Liver (tissue), 9 donors: ENCODE measurements around the gene LCE1F. TPM values are rescaled to one million over a fixed set of nuclear protein-coding genes. Genes with fewer than 3 reads are reported as not detected.

Experiments
- DNase-seq: peaks from one replicate; pipeline ENCODE4 v3.0.0-alpha.2; 2017; ENCODE audit warnings: low spot score
- H3K27ac ChIP-seq, 2 donors: one replicate each; pipeline ENCODE4 v1.7.0; 2013; ENCODE audit warnings: inconsistent platforms in 2 of 2, low read length in 2 of 2, control low read depth in 1 of 2, low read depth in 1 of 2, mild to moderate bottlenecking in 1 of 2
- H3K27me3 ChIP-seq, 4 donors: one replicate each; pipeline versions ENCODE4 v1.6.1 to v1.7.0; 2013; ENCODE audit warnings: low read length in 3 of 4, inconsistent platforms in 1 of 4, mild to moderate bottlenecking in 1 of 4, moderate library complexity in 1 of 4; ENCODE audit not compliant: control insufficient read depth in 4 of 4, insufficient read depth in 4 of 4
- H3K36me3 ChIP-seq, 4 donors: one replicate each; pipeline versions ENCODE4 v1.6.1 to v1.7.0; 2013; ENCODE audit warnings: low read length in 3 of 4, mild to moderate bottlenecking in 3 of 4, low read depth in 1 of 4, moderate library complexity in 1 of 4; ENCODE audit not compliant: control insufficient read depth in 4 of 4, insufficient read depth in 3 of 4
- H3K4me1 ChIP-seq, 4 donors: one replicate each; pipeline versions ENCODE4 v1.6.1 to v1.7.0; 2013; ENCODE audit warnings: low read length in 3 of 4, mild to moderate bottlenecking in 3 of 4, moderate library complexity in 1 of 4; ENCODE audit not compliant: control insufficient read depth in 4 of 4, insufficient read depth in 4 of 4
- H3K4me3 ChIP-seq, 3 donors: one replicate each; pipeline versions ENCODE4 v1.6.1 to v1.7.0; 2013; ENCODE audit warnings: low read length in 3 of 3, control low read depth in 1 of 3, low read depth in 1 of 3, mild to moderate bottlenecking in 1 of 3
- H3K9ac ChIP-seq, 2 donors: one replicate each; pipeline ENCODE4 v1.7.0; 2013; ENCODE audit warnings: low read length in 2 of 2, mild to moderate bottlenecking in 2 of 2, moderate library complexity in 2 of 2, control low read depth in 1 of 2, low read depth in 1 of 2
- H3K9me3 ChIP-seq, 4 donors: one replicate each; pipeline versions ENCODE4 v1.6.1 to v1.7.0; 2013; ENCODE audit warnings: low read length in 3 of 4; ENCODE audit not compliant: control insufficient read depth in 4 of 4
- EGR1 ChIP-seq, 2 donors: IDR thresholded peaks; 2 replicates each; pipeline ENCODE4 v1.6.1; 2016 to 2018; ENCODE audit warnings: antibody characterized with exemption in 2 of 2, low read depth in 2 of 2
- FOXA1 ChIP-seq: IDR thresholded peaks from 2 replicates; pipeline ENCODE4 v1.6.1; 2016; ENCODE audit warnings: antibody characterized with exemption
- FOXA2 ChIP-seq: IDR thresholded peaks from 2 replicates; pipeline ENCODE4 v1.6.1; 2016; ENCODE audit warnings: antibody characterized with exemption
- GABPA ChIP-seq, 2 donors: IDR thresholded peaks in 1 of 2; conservative IDR thresholded peaks in 1 of 2; 2 replicates each; pipeline ENCODE4 v1.6.1; 2016; ENCODE audit warnings: antibody characterized with exemption in 2 of 2, mild to moderate bottlenecking in 1 of 2, moderate library complexity in 1 of 2
- HNF4A ChIP-seq, 2 donors: conservative IDR thresholded peaks; 2 replicates each; pipeline ENCODE4 v1.6.1; 2016; ENCODE audit warnings: antibody characterized with exemption in 2 of 2, mild to moderate bottlenecking in 2 of 2
- HNF4G ChIP-seq: IDR thresholded peaks from 2 replicates; pipeline ENCODE4 v1.6.1; 2016; ENCODE audit warnings: antibody characterized with exemption
- JUND ChIP-seq, 2 donors: IDR thresholded peaks; 2 replicates each; pipeline ENCODE4 v1.6.1; 2016; ENCODE audit warnings: antibody characterized with exemption in 2 of 2
- NR2F2 ChIP-seq: IDR thresholded peaks from 2 replicates; pipeline ENCODE4 v1.6.1; 2016; ENCODE audit warnings: antibody characterized with exemption
- RAD21 ChIP-seq, 2 donors: IDR thresholded peaks; 2 replicates each; pipeline ENCODE4 v1.6.1; 2016; ENCODE audit warnings: antibody characterized with exemption in 2 of 2, mild to moderate bottlenecking in 2 of 2
- REST ChIP-seq: IDR thresholded peaks from 2 replicates; pipeline ENCODE4 v1.6.1; 2016; ENCODE audit warnings: antibody characterized with exemption, mild to moderate bottlenecking
- RXRA ChIP-seq, 2 donors: IDR thresholded peaks; 2 replicates each; pipeline ENCODE4 v1.6.1; 2017 to 2018; ENCODE audit warnings: antibody characterized with exemption in 2 of 2, mild to moderate bottlenecking in 1 of 2
- SP1 ChIP-seq: IDR thresholded peaks from 2 replicates; pipeline ENCODE4 v1.6.1; 2018; ENCODE audit warnings: antibody characterized with exemption, mild to moderate bottlenecking
- TAF1 ChIP-seq: conservative IDR thresholded peaks from 2 replicates; pipeline ENCODE4 v1.6.1; 2016; ENCODE audit warnings: antibody characterized with exemption, mild to moderate bottlenecking
- YY1 ChIP-seq: IDR thresholded peaks from 2 replicates; pipeline ENCODE4 v1.6.1; 2016; ENCODE audit warnings: antibody characterized with exemption, mild to moderate bottlenecking
- ZBTB33 ChIP-seq: IDR thresholded peaks from 2 replicates; pipeline ENCODE4 v1.6.1; 2016; ENCODE audit warnings: antibody characterized with exemption
- WGBS: extraction: QIAGEN DNeasy Blood & Tissue Kit; methylation state at CpG from one replicate; pipeline ENCODE4 v1.1.7; 2013; 5-methylcytosine and 5-hydroxymethylcytosine counted together
- polyA plus RNA-seq, 2 donors: library from polyadenylated mRNA; stranded (reverse) in 1 of 2; unstranded in 1 of 2; fragments of 200-250 nt in 1 of 2; fragments of >200 nt in 1 of 2; fragmentation: Nextera tagmentation in 1 of 2; extraction: Ambion mirVana in 1 of 2; gene quantifications; one replicate each; pipeline versions ENCODE4 v1.2.1 to v1.2.3, GENCODE V29; 2013 to 2015
- total RNA-seq, 2 donors: library from RNA; depleted of rRNA; stranded (reverse); fragments of >200 nt; gene quantifications; one replicate each; pipeline ENCODE4 v1.2.3, GENCODE V29; 2014
- TF ChIP-seq, protein P1 (sequence below): IDR thresholded peaks from 2 replicates; pipeline ENCODE4 v1.6.1; 2016; ENCODE audit warnings: antibody characterized with exemption
- TF ChIP-seq, protein P2 (sequence below): fragments of 150-350 bp; IDR thresholded peaks from 2 replicates; pipeline ENCODE4 v1.5.1; 2017; ENCODE audit warnings: improper control_type of control experiment, low read depth, low read length; ENCODE audit not compliant: missing input control
- TF ChIP-seq, protein P3 (sequence below): IDR thresholded peaks from 2 replicates; pipeline ENCODE4 v1.6.1; 2016; ENCODE audit warnings: antibody characterized with exemption
- donor health status: healthy.
- donor health status: healthy.
- donor health status: healthy.
- donor health status: healthy.
- donor health status: healthy.

The LCE1F gene
- total and polyA plus RNA-seq, 4 donors = not detected

GRCh38 chr1:152777510-152778137 lies 2.7 kb downstream of the LCE1F start:
- no peak for DNase-seq
- Histone ChIP-seq H3K36me3 (no peaks in the 10 kb centered on the region), H3K27me3 (peaks cover 0 to 7% (median 1%) of the 10 kb centered on the region in 4 donors), H3K4me1 (no peaks in the 10 kb centered on the region), H3K9ac (no peak overlapping the region), H3K27ac (no peak overlapping the region), H3K4me3 (no peak overlapping the region), H3K9me3 (no peaks in the 10 kb centered on the region)
- TF ChIP-seq FOXA1 (no peak), GABPA (IDR thresholded peaks at IDR 0.05 in 1 of 2, conservative IDR thresholded peaks at IDR 0.05 in 1 of 2) (no peak), HNF4G (no peak)
- TF ChIP-seq, protein P1, sequence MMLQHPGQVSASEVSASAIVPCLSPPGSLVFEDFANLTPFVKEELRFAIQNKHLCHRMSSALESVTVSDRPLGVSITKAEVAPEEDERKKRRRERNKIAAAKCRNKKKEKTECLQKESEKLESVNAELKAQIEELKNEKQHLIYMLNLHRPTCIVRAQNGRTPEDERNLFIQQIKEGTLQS = no peak
- 58% methylated on average over 4 of the region's 4 CpGs for WGBS

DNA sequence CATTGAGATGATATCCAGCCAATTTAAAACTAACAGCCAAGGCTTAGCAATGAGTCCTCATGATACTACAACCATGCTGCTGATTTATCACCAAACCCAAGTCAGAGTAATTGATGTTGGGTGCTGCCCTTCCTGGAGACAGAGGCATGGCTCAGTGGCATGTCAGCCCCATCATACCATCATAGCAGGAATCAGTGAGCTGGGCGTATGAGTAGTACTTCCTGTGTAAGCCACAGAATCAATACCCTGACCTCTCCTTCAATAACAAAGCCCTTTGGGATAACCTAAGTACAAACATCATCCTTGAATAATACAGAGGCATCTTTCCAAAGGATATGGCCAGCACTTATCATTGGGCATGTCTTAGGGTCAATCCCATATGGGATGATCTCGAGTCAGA lies 8.2 kb downstream of the LCE1F start:
- no peaks in the 10 kb centered on the region for H3K4me1 ChIP-seq
- H3K36me3 ChIP-seq = no peaks in the 10 kb centered on the region
- TF ChIP-seq EGR1 (IDR thresholded peaks at IDR 0.05; ENCODE audit: low read depth in 2 of 2) (no peak), RAD21 (IDR thresholded peaks at IDR 0.05) (no peak), FOXA2 (no peak), HNF4G (no peak), ZBTB33 (no peak), FOXA1 (no peak), SP1 (no peak), RXRA (IDR thresholded peaks at IDR 0.05) (no peak), HNF4A (conservative IDR thresholded peaks at IDR 0.05) (no peak), REST (no peak), NR2F2 (no peak), TAF1 (no peak), JUND (IDR thresholded peaks at IDR 0.05) (no peak), YY1 (no peak), GABPA (IDR thresholded peaks at IDR 0.05 in 1 of 2, conservative IDR thresholded peaks at IDR 0.05 in 1 of 2) (no peak)
- TF ChIP-seq, protein P1 = no peak
- TF ChIP-seq, protein P2, sequence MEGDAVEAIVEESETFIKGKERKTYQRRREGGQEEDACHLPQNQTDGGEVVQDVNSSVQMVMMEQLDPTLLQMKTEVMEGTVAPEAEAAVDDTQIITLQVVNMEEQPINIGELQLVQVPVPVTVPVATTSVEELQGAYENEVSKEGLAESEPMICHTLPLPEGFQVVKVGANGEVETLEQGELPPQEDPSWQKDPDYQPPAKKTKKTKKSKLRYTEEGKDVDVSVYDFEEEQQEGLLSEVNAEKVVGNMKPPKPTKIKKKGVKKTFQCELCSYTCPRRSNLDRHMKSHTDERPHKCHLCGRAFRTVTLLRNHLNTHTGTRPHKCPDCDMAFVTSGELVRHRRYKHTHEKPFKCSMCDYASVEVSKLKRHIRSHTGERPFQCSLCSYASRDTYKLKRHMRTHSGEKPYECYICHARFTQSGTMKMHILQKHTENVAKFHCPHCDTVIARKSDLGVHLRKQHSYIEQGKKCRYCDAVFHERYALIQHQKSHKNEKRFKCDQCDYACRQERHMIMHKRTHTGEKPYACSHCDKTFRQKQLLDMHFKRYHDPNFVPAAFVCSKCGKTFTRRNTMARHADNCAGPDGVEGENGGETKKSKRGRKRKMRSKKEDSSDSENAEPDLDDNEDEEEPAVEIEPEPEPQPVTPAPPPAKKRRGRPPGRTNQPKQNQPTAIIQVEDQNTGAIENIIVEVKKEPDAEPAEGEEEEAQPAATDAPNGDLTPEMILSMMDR = no peak
- TF ChIP-seq, protein P3, sequence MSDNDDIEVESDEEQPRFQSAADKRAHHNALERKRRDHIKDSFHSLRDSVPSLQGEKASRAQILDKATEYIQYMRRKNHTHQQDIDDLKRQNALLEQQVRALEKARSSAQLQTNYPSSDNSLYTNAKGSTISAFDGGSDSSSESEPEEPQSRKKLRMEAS = no peak
- no peak overlapping the region for H3K4me3 ChIP-seq
- no peak overlapping the region for H3K9ac ChIP-seq
- H3K27me3 ChIP-seq = peaks cover 0 to 4% (median 3%) of the 10 kb centered on the region in 4 donors
- H3K27ac ChIP-seq = no peak overlapping the region
- 52% methylated on average over 2 of the region's 2 CpGs for WGBS
- DNase-seq = no peak
- no peaks in the 10 kb centered on the region for H3K9me3 ChIP-seq
